CD4-positive, alpha-beta T cell treated with Interleukin-6 for 4 hours (primary cell): ENCODE results near the gene SEC14L5.
"Not testable (repeated sequence)": the region's sequence is repeated elsewhere in the genome, so short reads cannot be mapped to it uniquely, and the experiment has no call there.

ENCODE experiments used
- DNase-seq: peaks from one replicate; pipeline ENCODE4 v3.0.0-alpha.2; 2020; ENCODE audit warnings: mixed read lengths

The SEC14L5 gene

GRCh38 chr16:4957720-4958509, at the start of gene SEC14L5:
Gene SEC14L5, plus strand, starts transcription at chr16:4958330. Its CDS starts 994 bp downstream, at chr16:4959324.
- peak; percentile 89 for DNase-seq

GRCh38 chr16:4908854-4909401, 49.2 kb upstream of the SEC14L5 start:
- no peak for DNase-seq

GRCh38 chr16:4909825-4910224, 48.3 kb upstream of the SEC14L5 start:
- no peak for DNase-seq

GRCh38 chr16:4910828-4911227, 47.3 kb upstream of the SEC14L5 start:
- no peak for DNase-seq

GRCh38 chr16:4911970-4912386, 46.2 kb upstream of the SEC14L5 start:
- no peak for DNase-seq

- no peak for DNase-seq
Measured at GRCh38 chr16:4913130-4913773, 44.9 kb upstream of the SEC14L5 start.

- DNase-seq = no peak
Measured at GRCh38 chr16:4913774-4914525, 44.2 kb upstream of the SEC14L5 start.

- no peak for DNase-seq
Measured at GRCh38 chr16:4914528-4915225, 43.5 kb upstream of the SEC14L5 start.

GRCh38 chr16:4915226-4915761, 42.8 kb upstream of the SEC14L5 start:
- no peak for DNase-seq

- DNase-seq = no peak
Measured at GRCh38 chr16:4917117-4917516, 41.0 kb upstream of the SEC14L5 start.

- no peak for DNase-seq
Measured at GRCh38 chr16:4918781-4919251, 39.3 kb upstream of the SEC14L5 start.

GRCh38 chr16:4920826-4921225, 37.3 kb upstream of the SEC14L5 start:
- DNase-seq = no peak

- no peak for DNase-seq
Measured at GRCh38 chr16:4922721-4923342, 35.3 kb upstream of the SEC14L5 start.

GRCh38 chr16:4923853-4924252, 34.3 kb upstream of the SEC14L5 start:
- DNase-seq = no peak

- DNase-seq = no peak
Measured at GRCh38 chr16:4924593-4925292, 33.4 kb upstream of the SEC14L5 start.

- no peak for DNase-seq
Measured at GRCh38 chr16:4925293-4925607, 32.9 kb upstream of the SEC14L5 start.

- DNase-seq = no peak
Measured at GRCh38 chr16:4925791-4926190, 32.3 kb upstream of the SEC14L5 start.

- no peak for DNase-seq
Measured at GRCh38 chr16:4926928-4927327, 31.2 kb upstream of the SEC14L5 start.

- DNase-seq = no peak
Measured at GRCh38 chr16:4927661-4928060, 30.5 kb upstream of the SEC14L5 start.

- DNase-seq = no peak
Measured at GRCh38 chr16:4928227-4928626, 29.9 kb upstream of the SEC14L5 start.

GRCh38 chr16:4929619-4930018, 28.5 kb upstream of the SEC14L5 start:
- not testable (repeated sequence) for DNase-seq
